GM23338 (cell line): ENCODE data around the gene HIVEP1. TPM values are rescaled to one million over a fixed set of nuclear protein-coding genes. Genes with fewer than 3 reads are reported as not detected.

Experiments used
- ATAC-seq: fragments of 200-7000 bp; cut with Tn5 transposase; 3 replicates; pipeline ENCODE4 v1.9.1; 2020
- DNase-seq: peaks from one replicate; pipeline ENCODE4 v3.0.0-alpha.2; 2015; ENCODE audit warnings: low spot score
- H2AFZ ChIP-seq: fragments of 200-600 bp; sonication (generic); 2 replicates; pipeline ENCODE4 v1.8.0; 2016; ENCODE audit warnings: antibody characterized with exemption, mild to moderate bottlenecking, moderate library complexity
- H3F3A ChIP-seq: fragments of 200-600 bp; sonication (generic); replicated peaks from 2 replicates; pipeline ENCODE4 v1.8.0; 2017; ENCODE audit warnings: antibody characterized with exemption, mixed run types, low read depth
- H3K27ac ChIP-seq: fragments of 200-600 bp; sonication (generic); 2 replicates; pipeline ENCODE4 v1.6.1; 2016; ENCODE audit warnings: low read depth
- H3K27me3 ChIP-seq: fragments of 200-600 bp; sonication (generic); 2 replicates; pipeline ENCODE4 v1.8.0; 2016; ENCODE audit warnings: mild to moderate bottlenecking, mixed run types, moderate library complexity; ENCODE audit not compliant: insufficient read depth
- H3K36me3 ChIP-seq: fragments of 200-600 bp; sonication (generic); 2 replicates; pipeline ENCODE4 v1.8.0; 2016; ENCODE audit warnings: mild to moderate bottlenecking; ENCODE audit not compliant: insufficient read depth
- H3K4me1 ChIP-seq: fragments of 200-600 bp; sonication (generic); 2 replicates; pipeline ENCODE4 v1.8.0; 2016; ENCODE audit warnings: mild to moderate bottlenecking, moderate library complexity; ENCODE audit not compliant: insufficient read depth
- H3K4me2 ChIP-seq: fragments of 200-600 bp; sonication (generic); 2 replicates; pipeline ENCODE4 v1.7.1; 2017; ENCODE audit warnings: mixed run types
- H3K4me3 ChIP-seq: fragments of 200-600 bp; sonication (generic); 2 replicates; pipeline ENCODE4 v1.6.1; 2016; ENCODE audit warnings: mixed run types
- H3K79me2 ChIP-seq: fragments of 200-600 bp; sonication (generic); replicated peaks from 2 replicates; pipeline ENCODE4 v1.8.0; 2017; ENCODE audit warnings: mild to moderate bottlenecking; ENCODE audit not compliant: insufficient read depth
- H3K9me2 ChIP-seq: fragments of 200-600 bp; sonication (generic); 2 replicates; pipeline ENCODE4 v1.8.0; 2017; ENCODE audit not compliant: insufficient read depth
- H4K20me1 ChIP-seq: fragments of 200-600 bp; sonication (generic); replicated peaks from 2 replicates; pipeline ENCODE4 v1.8.0; 2017; ENCODE audit warnings: mild to moderate bottlenecking; ENCODE audit not compliant: insufficient read depth
- H3K27ac Mint-ChIP-seq: 2 replicates; pipeline ENCODE4 v1.8.0; 2020; ENCODE audit warnings: inconsistent platforms, mild to moderate bottlenecking, moderate library complexity, mixed read lengths
- H3K27me3 Mint-ChIP-seq: 3 replicates; pipeline ENCODE4 v1.8.0; 2022; ENCODE audit warnings: low read depth, mild to moderate bottlenecking, moderate library complexity, mixed read lengths, inconsistent platforms; ENCODE audit not compliant: insufficient read depth, poor library complexity
- H3K36me3 Mint-ChIP-seq: 3 replicates; pipeline ENCODE4 v1.8.0; 2021; ENCODE audit warnings: low read depth, mild to moderate bottlenecking, inconsistent platforms, moderate library complexity, mixed read lengths
- H3K4me1 Mint-ChIP-seq: 3 replicates; pipeline ENCODE4 v1.8.0; 2020; ENCODE audit warnings: mild to moderate bottlenecking, inconsistent platforms, mixed read lengths
- H3K4me3 Mint-ChIP-seq: 3 replicates; pipeline ENCODE4 v1.8.0; 2021; ENCODE audit warnings: moderate library complexity, mild to moderate bottlenecking, inconsistent platforms, mixed read lengths
- H3K9me3 Mint-ChIP-seq: 3 replicates; pipeline ENCODE4 v1.8.0; 2020; ENCODE audit warnings: moderate library complexity, mild to moderate bottlenecking, inconsistent platforms, mixed read lengths
- CREB1 ChIP-seq: fragments of 250-450 bp; sonication (Bioruptor Pico); IDR thresholded peaks from 2 replicates; pipeline ENCODE4 v1.5.0; 2020; ENCODE audit warnings: low read depth, mild to moderate bottlenecking, moderate library complexity
- EZH2 ChIP-seq: fragments of 200-600 bp; sonication (generic); IDR thresholded peaks from one replicate; pipeline ENCODE4 v1.8.0; 2017; ENCODE audit warnings: antibody characterized with exemption, mild to moderate bottlenecking, low read depth; ENCODE audit not compliant: unreplicated experiment
- EZH2phosphoT487 ChIP-seq: fragments of 200-600 bp; sonication (generic); IDR thresholded peaks from one replicate; pipeline ENCODE4 v1.8.1; 2018; ENCODE audit warnings: antibody characterized with exemption; ENCODE audit not compliant: unreplicated experiment
- JUNB ChIP-seq: IDR thresholded peaks from one replicate; pipeline ENCODE4 v1.6.1; 2016; ENCODE audit warnings: antibody characterized with exemption; ENCODE audit not compliant: unreplicated experiment
- NANOG ChIP-seq: IDR thresholded peaks from 2 replicates; pipeline ENCODE4 v1.6.1; 2016; ENCODE audit warnings: antibody characterized with exemption, borderline replicate concordance
- POLR2AphosphoS5 ChIP-seq: IDR thresholded peaks from 2 replicates; pipeline ENCODE4 v1.6.1; 2016; ENCODE audit warnings: antibody characterized with exemption, low read depth
- STAT1 ChIP-seq: IDR thresholded peaks from one replicate; pipeline ENCODE4 v1.6.1; 2016; ENCODE audit warnings: antibody characterized with exemption; ENCODE audit not compliant: unreplicated experiment
- ZNF331 ChIP-seq: fragments of 250-450 bp; sonication (Bioruptor Pico); IDR thresholded peaks from 2 replicates; pipeline ENCODE4 v1.5.0; 2020; ENCODE audit warnings: low read depth, mild to moderate bottlenecking, moderate library complexity
- polyA plus RNA-seq: library from polyadenylated mRNA; unstranded; fragments of >200 nt; fragmentation: Nextera tagmentation; extraction: Ambion mirVana; gene quantifications from 2 replicates; pipeline ENCODE4 v1.2.1, GENCODE V29; 2016
- total RNA-seq: library from RNA; depleted of rRNA; stranded (reverse); fragments of >200 nt; shearing (Covaris generic); gene quantifications from 2 replicates; pipeline ENCODE4 v1.2.3, GENCODE V29; 2014
- TF ChIP-seq, protein P1 (sequence below): IDR thresholded peaks from one replicate; pipeline ENCODE4 v1.6.1; 2018; ENCODE audit warnings: antibody characterized with exemption; ENCODE audit not compliant: unreplicated experiment
- TF ChIP-seq, protein P2 (sequence below): IDR thresholded peaks from 2 replicates; pipeline ENCODE4 v1.6.1; 2016; ENCODE audit warnings: antibody characterized with exemption
- TF ChIP-seq, protein P3 (sequence below): fragments of 250-450 bp; sonication (Bioruptor Pico); IDR thresholded peaks from 2 replicates; pipeline ENCODE4 v1.5.0; 2020; ENCODE audit warnings: mild to moderate bottlenecking, moderate library complexity
- TF ChIP-seq, protein P4 (sequence below), 2 experiments: fragments of 200-600 bp in 1 of 2; sonication (generic) in 1 of 2; conservative IDR thresholded peaks; 2 replicates each; pipeline versions ENCODE4 v1.5.1 to v1.6.1; 2016 to 2017; ENCODE audit warnings: antibody characterized with exemption in 2 of 2, low read depth in 2 of 2, mild to moderate bottlenecking in 2 of 2, moderate library complexity in 1 of 2

Gene HIVEP1
- total and polyA plus RNA-seq, 2 experiments from 2014 or later = 10.1 to 21.7 TPM

DNA sequence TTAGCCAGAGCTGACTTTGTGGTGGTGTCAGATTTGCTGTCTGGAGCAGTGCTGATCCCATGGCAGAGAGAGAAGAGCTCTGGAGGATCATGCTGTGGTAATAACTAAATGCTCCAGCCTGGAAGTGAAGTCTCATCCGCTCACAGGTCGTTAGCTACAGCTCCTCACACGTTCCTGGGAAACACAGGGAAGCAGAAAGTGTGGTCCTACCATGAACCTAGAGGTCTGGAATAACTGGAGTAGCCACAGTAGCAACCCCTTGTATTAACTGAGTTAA lies 2.7 kb downstream of the HIVEP1 start:
- peaks cover 57% of the 10 kb centered on the region for H3K36me3 Mint-ChIP-seq
- peaks cover 8% of the 10 kb centered on the region; the same call in 1 of the 2 replicates for H3F3A ChIP-seq
- peak overlapping the region; percentile 53 for H3K27ac Mint-ChIP-seq
- H3K4me3 Mint-ChIP-seq = peak overlapping the region; percentile 91; the same call in 2 of the 3 replicates
- H3K27me3 Mint-ChIP-seq = peaks cover 8% of the 10 kb centered on the region
- H3K9me3 Mint-ChIP-seq = peaks cover 15% of the 10 kb centered on the region; the same call in 2 of the 3 replicates
- H2AFZ ChIP-seq = no peak overlapping the region
- no peak overlapping the region for H3K4me3 ChIP-seq
- peaks cover 21% of the 10 kb centered on the region for H3K4me1 Mint-ChIP-seq
- H3K9me2 ChIP-seq = no peaks in the 10 kb centered on the region
- ATAC-seq (no peak), DNase-seq (no peak)
- H3K36me3 ChIP-seq = peaks cover 8% of the 10 kb centered on the region
- H3K27ac ChIP-seq = no peak overlapping the region
- H4K20me1 ChIP-seq = no peaks in the 10 kb centered on the region
- peaks cover 13% of the 10 kb centered on the region for H3K4me1 ChIP-seq
- TF ChIP-seq JUNB = no peak
- no peak for TF ChIP-seq EZH2
- TF ChIP-seq, protein P1, sequence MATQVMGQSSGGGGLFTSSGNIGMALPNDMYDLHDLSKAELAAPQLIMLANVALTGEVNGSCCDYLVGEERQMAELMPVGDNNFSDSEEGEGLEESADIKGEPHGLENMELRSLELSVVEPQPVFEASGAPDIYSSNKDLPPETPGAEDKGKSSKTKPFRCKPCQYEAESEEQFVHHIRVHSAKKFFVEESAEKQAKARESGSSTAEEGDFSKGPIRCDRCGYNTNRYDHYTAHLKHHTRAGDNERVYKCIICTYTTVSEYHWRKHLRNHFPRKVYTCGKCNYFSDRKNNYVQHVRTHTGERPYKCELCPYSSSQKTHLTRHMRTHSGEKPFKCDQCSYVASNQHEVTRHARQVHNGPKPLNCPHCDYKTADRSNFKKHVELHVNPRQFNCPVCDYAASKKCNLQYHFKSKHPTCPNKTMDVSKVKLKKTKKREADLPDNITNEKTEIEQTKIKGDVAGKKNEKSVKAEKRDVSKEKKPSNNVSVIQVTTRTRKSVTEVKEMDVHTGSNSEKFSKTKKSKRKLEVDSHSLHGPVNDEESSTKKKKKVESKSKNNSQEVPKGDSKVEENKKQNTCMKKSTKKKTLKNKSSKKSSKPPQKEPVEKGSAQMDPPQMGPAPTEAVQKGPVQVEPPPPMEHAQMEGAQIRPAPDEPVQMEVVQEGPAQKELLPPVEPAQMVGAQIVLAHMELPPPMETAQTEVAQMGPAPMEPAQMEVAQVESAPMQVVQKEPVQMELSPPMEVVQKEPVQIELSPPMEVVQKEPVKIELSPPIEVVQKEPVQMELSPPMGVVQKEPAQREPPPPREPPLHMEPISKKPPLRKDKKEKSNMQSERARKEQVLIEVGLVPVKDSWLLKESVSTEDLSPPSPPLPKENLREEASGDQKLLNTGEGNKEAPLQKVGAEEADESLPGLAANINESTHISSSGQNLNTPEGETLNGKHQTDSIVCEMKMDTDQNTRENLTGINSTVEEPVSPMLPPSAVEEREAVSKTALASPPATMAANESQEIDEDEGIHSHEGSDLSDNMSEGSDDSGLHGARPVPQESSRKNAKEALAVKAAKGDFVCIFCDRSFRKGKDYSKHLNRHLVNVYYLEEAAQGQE = no peak
- TF ChIP-seq, protein P2, sequence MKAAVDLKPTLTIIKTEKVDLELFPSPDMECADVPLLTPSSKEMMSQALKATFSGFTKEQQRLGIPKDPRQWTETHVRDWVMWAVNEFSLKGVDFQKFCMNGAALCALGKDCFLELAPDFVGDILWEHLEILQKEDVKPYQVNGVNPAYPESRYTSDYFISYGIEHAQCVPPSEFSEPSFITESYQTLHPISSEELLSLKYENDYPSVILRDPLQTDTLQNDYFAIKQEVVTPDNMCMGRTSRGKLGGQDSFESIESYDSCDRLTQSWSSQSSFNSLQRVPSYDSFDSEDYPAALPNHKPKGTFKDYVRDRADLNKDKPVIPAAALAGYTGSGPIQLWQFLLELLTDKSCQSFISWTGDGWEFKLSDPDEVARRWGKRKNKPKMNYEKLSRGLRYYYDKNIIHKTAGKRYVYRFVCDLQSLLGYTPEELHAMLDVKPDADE = no peak
- no peak for TF ChIP-seq STAT1
- no peak for TF ChIP-seq NANOG
- TF ChIP-seq, protein P3, sequence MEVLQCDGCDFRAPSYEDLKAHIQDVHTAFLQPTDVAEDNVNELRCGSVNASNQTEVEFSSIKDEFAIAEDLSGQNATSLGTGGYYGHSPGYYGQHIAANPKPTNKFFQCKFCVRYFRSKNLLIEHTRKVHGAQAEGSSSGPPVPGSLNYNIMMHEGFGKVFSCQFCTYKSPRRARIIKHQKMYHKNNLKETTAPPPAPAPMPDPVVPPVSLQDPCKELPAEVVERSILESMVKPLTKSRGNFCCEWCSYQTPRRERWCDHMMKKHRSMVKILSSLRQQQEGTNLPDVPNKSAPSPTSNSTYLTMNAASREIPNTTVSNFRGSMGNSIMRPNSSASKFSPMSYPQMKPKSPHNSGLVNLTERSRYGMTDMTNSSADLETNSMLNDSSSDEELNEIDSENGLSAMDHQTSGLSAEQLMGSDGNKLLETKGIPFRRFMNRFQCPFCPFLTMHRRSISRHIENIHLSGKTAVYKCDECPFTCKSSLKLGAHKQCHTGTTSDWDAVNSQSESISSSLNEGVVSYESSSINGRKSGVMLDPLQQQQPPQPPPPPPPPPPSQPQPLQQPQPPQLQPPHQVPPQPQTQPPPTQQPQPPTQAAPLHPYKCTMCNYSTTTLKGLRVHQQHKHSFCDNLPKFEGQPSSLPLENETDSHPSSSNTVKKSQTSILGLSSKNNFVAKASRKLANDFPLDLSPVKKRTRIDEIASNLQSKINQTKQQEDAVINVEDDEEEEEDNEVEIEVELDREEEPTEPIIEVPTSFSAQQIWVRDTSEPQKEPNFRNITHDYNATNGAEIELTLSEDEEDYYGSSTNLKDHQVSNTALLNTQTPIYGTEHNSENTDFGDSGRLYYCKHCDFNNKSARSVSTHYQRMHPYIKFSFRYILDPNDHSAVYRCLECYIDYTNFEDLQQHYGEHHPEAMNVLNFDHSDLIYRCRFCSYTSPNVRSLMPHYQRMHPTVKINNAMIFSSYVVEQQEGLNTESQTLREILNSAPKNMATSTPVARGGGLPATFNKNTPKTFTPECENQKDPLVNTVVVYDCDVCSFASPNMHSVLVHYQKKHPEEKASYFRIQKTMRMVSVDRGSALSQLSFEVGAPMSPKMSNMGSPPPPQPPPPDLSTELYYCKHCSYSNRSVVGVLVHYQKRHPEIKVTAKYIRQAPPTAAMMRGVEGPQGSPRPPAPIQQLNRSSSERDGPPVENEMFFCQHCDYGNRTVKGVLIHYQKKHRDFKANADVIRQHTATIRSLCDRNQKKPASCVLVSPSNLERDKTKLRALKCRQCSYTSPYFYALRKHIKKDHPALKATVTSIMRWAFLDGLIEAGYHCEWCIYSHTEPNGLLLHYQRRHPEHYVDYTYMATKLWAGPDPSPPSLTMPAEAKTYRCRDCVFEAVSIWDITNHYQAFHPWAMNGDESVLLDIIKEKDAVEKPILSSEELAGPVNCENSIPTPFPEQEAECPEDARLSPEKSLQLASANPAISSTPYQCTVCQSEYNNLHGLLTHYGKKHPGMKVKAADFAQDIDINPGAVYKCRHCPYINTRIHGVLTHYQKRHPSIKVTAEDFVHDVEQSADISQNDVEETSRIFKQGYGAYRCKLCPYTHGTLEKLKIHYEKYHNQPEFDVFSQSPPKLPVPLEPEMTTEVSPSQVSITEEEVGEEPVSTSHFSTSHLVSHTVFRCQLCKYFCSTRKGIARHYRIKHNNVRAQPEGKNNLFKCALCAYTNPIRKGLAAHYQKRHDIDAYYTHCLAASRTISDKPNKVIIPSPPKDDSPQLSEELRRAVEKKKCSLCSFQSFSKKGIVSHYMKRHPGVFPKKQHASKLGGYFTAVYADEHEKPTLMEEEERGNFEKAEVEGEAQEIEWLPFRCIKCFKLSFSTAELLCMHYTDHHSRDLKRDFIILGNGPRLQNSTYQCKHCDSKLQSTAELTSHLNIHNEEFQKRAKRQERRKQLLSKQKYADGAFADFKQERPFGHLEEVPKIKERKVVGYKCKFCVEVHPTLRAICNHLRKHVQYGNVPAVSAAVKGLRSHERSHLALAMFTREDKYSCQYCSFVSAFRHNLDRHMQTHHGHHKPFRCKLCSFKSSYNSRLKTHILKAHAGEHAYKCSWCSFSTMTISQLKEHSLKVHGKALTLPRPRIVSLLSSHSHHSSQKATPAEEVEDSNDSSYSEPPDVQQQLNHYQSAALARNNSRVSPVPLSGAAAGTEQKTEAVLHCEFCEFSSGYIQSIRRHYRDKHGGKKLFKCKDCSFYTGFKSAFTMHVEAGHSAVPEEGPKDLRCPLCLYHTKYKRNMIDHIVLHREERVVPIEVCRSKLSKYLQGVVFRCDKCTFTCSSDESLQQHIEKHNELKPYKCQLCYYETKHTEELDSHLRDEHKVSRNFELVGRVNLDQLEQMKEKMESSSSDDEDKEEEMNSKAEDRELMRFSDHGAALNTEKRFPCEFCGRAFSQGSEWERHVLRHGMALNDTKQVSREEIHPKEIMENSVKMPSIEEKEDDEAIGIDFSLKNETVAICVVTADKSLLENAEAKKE (CRISPR knock-in tag) = no peak
- TF ChIP-seq CREB1 (CRISPR knock-in tag) = no peak
- TF ChIP-seq, protein P4, sequence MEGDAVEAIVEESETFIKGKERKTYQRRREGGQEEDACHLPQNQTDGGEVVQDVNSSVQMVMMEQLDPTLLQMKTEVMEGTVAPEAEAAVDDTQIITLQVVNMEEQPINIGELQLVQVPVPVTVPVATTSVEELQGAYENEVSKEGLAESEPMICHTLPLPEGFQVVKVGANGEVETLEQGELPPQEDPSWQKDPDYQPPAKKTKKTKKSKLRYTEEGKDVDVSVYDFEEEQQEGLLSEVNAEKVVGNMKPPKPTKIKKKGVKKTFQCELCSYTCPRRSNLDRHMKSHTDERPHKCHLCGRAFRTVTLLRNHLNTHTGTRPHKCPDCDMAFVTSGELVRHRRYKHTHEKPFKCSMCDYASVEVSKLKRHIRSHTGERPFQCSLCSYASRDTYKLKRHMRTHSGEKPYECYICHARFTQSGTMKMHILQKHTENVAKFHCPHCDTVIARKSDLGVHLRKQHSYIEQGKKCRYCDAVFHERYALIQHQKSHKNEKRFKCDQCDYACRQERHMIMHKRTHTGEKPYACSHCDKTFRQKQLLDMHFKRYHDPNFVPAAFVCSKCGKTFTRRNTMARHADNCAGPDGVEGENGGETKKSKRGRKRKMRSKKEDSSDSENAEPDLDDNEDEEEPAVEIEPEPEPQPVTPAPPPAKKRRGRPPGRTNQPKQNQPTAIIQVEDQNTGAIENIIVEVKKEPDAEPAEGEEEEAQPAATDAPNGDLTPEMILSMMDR (conservative IDR thresholded peaks at IDR 0.05; ENCODE audit: low read depth in 2 of 2) = no peak
- no peak for TF ChIP-seq ZNF331
- no peak for TF ChIP-seq EZH2phosphoT487
- TF ChIP-seq POLR2AphosphoS5 = no peak
- H3K79me2 ChIP-seq = peaks cover 57% of the 10 kb centered on the region
- no peak overlapping the region for H3K4me2 ChIP-seq
- H3K27me3 ChIP-seq = peaks cover 1% of the 10 kb centered on the region
